Stimulated activated CD4-positive, alpha-beta T cell treated with anti-CD3 and anti-CD28 coated beads, TNF-alpha, amount 100 ng/mL, for 48 hours (primary cell): Measurements from ENCODE around the gene POMZP3.
A peak's percentile ranks its signal among the peaks of the same experiment; 100 is the strongest.
"Not testable (repeated sequence)": the region's sequence is repeated elsewhere in the genome, so short reads cannot be mapped to it uniquely, and the experiment has no call there.

ENCODE experiments used
- DNase-seq, 3 donors: peaks; one replicate each; pipeline ENCODE4 v3.0.0-alpha.2; 2020; ENCODE audit warnings: low read depth in 3 of 3

The POMZP3 gene

GRCh38 chr7:76586585-76587315, 40.3 kb downstream of the POMZP3 start:
- DNase-seq, result not testable (repeated sequence)

DNA sequence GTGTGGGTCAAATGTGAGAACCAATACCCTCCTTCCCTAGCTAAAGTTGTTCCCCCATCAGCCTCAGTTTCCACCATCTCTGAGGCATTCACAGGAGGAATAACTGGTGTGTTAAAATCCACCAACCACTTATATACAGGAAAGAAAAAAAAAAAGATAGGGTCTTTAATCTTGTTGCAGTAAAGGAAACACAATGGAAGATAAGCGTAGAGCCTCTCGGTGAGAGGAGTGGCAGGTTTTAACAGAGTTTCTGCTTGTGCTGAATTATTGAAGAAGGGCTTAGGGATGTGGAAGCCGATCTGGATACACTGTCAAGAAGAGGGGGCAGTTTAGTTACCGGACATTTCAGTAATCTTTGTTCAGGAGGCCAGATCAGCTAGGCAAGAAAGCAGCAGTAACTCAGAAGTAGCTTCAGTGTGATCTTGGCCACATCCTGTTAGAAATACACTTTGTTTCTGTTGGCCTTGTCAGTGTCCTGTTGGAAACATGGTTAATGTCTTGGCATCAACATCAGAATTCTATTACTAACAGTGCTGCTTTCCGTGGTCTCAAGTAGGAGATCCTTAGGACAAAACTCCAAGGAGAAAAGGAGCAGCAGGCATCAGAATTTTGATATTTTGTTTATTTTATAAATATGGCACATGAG, 43.3 kb downstream of the POMZP3 start:
- not testable (repeated sequence) for DNase-seq

DNA sequence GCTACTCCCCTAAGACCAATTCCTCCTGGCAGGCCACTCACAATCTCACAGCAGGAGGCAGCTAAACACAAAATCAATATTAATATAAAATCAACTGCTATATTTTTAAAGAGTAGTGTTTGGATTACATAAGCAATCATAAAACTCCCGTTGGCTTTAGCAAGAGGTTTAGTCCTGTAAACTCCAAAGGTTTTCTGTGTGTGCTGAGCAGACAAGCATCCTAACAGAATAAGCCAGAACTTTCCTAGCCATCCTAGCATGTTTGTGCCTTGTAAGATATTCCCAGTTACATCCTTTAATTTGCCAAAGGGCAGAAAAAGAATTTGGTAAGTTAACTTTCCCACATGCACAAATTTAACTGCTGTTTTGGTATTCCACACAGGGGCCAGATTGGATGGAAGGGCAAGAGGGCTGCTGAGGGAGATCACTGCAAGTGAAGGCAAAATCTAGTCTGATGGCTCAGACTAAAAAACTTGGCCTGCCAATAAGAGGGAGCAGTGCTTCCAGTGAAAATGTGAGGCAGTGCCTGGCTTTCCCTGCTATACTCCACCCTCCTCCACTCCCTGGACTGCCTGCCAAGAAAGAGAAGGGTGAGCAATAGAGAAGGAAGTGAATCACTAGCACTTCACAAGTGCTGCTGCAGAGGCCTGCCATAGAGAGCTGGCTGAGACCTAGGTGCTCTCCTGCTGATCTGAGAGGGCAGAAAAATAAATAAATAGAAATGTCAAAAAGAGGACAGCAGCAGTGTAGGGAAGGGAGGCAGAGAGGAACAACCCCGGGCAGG, 44.0 kb downstream of the POMZP3 start:
- DNase-seq, result peak in 1 of 3 donors; percentile 7

DNA sequence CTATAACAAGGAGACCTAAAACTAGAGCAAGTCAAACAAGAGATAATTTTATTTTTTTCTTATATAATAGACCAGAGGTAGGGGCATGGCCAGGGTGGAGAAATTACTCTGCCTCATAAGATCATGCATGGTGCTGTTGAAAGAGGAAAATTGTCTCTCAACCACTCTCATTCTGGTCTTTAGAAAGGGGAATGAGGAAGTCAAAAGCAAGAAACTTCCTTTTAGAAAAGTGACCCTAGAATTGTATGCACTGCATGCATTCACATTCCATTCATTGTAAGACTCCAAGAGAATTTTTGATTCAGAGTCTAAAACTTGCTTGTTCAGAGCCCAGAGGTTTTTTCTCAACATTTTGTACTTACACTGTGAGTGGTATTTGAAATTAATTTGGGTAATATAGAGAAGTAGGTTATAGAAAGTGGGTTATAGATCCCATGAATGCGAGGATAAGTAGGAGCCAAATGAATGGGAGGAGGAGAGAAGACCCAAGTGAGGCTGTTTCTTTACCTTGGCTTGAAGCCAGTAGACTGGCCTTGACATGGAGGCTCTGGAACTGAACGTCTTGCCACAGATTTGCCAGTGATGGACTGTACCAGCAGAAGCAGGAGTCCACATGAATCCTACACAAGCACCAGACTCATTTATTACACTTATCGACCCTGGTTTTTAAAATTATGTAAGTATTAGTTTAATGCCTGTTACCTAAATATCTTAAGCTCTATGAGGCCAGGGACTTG, 51.0 kb downstream of the POMZP3 start:
- not testable (repeated sequence) for DNase-seq

DNA sequence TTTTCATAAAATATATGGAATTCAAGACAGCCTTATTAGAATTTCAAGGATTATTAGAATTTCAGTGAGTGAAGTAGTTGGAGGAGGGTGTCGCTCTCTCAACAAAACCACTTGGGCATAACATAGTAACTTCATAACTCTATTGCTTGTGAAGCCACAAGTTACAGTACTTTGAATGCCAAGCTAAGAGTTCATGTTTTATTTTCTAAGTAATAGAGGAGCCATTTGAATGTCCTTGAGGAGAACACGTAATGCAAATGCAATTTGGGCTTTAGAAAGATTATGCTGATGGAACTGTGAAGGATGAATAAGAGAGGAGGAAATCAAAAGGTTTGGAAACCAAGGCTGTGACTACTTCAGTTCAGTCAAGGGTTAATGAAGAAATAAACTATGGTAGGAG, 51.6 kb downstream of the POMZP3 start:
- not testable (repeated sequence) for DNase-seq

GRCh38 chr7:76572296-76572695, 54.8 kb downstream of the POMZP3 start:
- DNase-seq, result not testable (repeated sequence)

- not testable (repeated sequence) for DNase-seq
These were observed 56.7 kb downstream of the POMZP3 start for GRCh38 chr7:76570324-76570775.

DNA sequence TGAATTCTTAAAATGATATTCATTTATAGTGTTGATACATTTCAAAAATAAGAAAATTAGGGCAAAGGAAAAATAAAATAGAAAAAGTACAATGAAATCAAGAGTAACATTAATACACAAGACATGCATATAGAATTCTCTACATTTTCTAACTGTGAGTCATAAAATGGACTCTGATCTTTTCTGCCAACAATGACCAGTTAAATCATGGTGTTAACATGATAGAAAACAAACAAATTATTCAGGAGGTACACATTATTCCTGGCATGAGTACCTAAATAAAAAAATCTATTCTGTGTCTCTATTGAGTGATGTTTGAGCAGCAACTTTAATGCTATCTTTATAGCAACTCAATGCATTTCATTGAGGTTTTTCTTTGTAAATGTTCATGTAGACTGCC, 58.3 kb downstream of the POMZP3 start:
- not testable (repeated sequence) for DNase-seq

GRCh38 chr7:76567753-76568152, 59.3 kb downstream of the POMZP3 start:
- DNase-seq, result not testable (repeated sequence)

- not testable (repeated sequence) for DNase-seq
These were observed 59.8 kb downstream of the POMZP3 start for GRCh38 chr7:76567311-76567710.

DNA sequence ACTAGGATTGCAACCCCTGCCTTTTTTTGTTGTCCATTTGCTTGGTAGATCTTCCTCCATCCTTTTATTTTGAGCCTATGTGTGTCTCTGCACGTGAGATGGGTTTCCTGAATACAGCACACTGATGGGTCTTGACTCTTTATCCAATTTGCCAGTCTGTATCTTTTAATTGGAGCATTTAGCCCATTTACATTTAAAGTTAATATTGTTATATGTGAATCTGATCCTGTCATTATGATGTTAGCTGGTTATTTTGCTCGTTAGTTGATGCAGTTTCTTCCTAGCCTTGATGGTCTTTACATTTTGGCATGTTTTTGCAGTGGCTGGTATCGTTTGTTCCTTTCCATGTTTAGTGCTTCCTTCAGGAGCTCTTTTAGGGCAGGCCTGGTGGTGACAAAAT, 62.1 kb downstream of the POMZP3 start:
- DNase-seq, result not testable (repeated sequence)

- not testable (repeated sequence) for DNase-seq
These were observed 65.7 kb downstream of the POMZP3 start for GRCh38 chr7:76561342-76561741.

DNA sequence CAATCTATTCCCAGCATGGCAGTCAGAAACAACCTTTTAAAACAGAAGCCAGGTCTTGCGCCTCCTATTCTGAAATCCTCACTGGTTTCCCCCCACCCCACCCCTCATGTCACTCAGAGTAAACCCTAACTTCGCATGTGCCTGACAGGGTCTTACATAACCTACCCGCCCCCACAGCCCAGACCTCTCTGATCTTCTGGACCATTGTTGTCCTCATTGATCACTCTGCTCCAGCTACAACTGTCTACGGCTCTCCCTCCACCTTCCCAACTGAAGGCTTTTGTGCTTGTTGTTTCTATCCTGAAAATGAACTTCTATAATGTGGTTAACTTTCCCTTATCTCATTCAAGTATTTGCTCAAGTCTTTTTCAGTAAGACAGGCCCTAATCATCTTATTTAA, 66.9 kb downstream of the POMZP3 start:
- not testable (repeated sequence) for DNase-seq
